Measurements from ENCODE around the gene HIPK1. TPM values are rescaled to one million over a fixed set of nuclear protein-coding genes. Genes with fewer than 3 reads are reported as not detected.
"Not testable (repeated sequence)": the region's sequence is repeated elsewhere in the genome, so short reads cannot be mapped to it uniquely, and the experiment has no call there.

Gene HIPK1
- total RNA-seq, 1 donor from 2014 or later, result 41.0 TPM

DNA sequence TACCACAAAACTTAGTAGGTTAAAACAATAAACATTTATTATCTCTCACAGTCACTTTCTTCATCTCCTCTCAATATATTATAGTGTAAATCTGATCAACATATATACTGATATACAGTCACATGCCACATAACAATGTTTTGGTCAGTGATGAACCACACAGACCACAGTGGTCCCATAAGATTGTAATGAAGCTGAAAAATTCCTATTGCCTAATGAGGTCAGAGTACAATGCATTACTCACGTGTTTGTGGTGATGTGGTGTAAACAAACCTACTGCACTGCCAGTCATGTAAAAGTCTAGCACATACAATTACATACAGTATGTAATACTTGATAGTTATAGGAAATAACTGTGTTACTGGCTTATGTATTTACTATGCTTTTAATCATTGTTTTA, 80.3 kb downstream of the HIPK1 start:
- H3K4me3 Mint-ChIP-seq (ENCODE audit: unreplicated experiment), result no peak overlapping the region
- H3K27me3 Mint-ChIP-seq (ENCODE audit: unreplicated experiment), result no peaks in the 10 kb centered on the region
- TF ChIP-seq, protein P1, sequence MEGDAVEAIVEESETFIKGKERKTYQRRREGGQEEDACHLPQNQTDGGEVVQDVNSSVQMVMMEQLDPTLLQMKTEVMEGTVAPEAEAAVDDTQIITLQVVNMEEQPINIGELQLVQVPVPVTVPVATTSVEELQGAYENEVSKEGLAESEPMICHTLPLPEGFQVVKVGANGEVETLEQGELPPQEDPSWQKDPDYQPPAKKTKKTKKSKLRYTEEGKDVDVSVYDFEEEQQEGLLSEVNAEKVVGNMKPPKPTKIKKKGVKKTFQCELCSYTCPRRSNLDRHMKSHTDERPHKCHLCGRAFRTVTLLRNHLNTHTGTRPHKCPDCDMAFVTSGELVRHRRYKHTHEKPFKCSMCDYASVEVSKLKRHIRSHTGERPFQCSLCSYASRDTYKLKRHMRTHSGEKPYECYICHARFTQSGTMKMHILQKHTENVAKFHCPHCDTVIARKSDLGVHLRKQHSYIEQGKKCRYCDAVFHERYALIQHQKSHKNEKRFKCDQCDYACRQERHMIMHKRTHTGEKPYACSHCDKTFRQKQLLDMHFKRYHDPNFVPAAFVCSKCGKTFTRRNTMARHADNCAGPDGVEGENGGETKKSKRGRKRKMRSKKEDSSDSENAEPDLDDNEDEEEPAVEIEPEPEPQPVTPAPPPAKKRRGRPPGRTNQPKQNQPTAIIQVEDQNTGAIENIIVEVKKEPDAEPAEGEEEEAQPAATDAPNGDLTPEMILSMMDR (IDR thresholded peaks at IDR 0.05; ENCODE audit: partially characterized antibody, unreplicated experiment), result no peak
- no peaks in the 10 kb centered on the region for H3K36me3 Mint-ChIP-seq (ENCODE audit: unreplicated experiment)
- no peaks in the 10 kb centered on the region for H3K4me1 Mint-ChIP-seq (ENCODE audit: low read depth, unreplicated experiment)
- H3K27ac Mint-ChIP-seq (ENCODE audit: unreplicated experiment), result no peak overlapping the region
- peaks cover 3% of the 10 kb centered on the region for H3K9me3 Mint-ChIP-seq (ENCODE audit: unreplicated experiment)
- DNase-seq, result no peak

DNA sequence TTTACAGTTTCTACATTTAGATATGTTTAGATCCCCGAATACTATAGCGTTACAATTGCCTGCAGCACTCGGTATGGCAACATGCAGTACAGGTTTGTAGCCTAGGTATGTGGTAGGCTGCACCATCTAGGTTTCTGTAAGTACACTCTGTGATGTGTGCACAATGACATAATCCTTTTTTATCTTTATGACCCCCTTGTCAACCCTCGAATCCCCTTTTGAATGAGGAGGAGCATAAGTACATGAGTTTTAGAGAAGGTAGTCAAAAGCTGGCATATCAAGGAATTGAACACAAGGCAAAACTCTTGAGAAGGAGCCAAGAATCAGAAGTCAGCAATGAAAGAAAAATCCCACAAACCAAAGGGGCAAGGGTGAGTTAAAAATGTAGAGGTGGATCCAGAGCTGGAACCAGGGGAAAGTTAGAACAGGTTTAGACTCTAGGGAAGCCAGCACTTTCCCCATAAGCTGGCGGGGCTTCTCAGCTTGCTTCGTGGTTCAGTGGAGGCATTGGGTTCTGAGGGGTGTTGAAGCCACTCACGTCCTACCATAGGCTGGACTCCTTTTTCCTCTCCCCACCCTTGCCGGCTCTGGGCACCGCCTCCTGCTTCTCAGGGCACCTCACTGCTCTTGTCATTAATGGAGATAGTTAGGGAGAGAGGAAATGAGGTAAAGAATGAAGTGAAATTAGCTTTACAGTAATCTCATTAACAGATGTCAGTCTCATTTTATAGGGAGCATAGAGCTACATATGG, 81.5 kb downstream of the HIPK1 start:
- Mint-ChIP-seq H3K4me1 (ENCODE audit: low read depth, unreplicated experiment) (no peaks in the 10 kb centered on the region), H3K36me3 (ENCODE audit: unreplicated experiment) (no peaks in the 10 kb centered on the region), H3K27me3 (ENCODE audit: unreplicated experiment) (no peaks in the 10 kb centered on the region), H3K27ac (ENCODE audit: unreplicated experiment) (no peak overlapping the region), H3K4me3 (ENCODE audit: unreplicated experiment) (no peak overlapping the region), H3K9me3 (ENCODE audit: unreplicated experiment) (peaks cover 2% of the 10 kb centered on the region)
- DNase-seq, result no peak
- TF ChIP-seq, protein P1 (IDR thresholded peaks at IDR 0.05; ENCODE audit: partially characterized antibody, unreplicated experiment), result no peak

DNA sequence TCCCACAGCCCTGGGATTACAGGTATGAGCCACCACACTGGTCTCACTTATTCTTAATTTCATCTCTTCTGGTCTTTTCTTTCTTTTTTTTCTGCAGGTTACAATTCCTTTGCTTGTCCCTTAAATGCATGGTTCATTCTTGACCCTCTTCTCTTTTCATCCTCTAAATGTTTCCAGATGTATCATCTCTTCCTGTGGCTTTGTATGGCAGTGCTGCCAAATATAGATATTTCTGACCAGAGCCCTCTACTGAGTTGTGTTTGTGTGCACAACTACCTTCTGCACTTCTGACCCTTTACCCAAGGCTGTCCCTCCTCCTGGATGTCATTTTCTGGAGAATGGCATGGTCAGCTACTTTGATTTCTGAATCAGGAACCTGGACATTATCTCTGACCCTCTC, 82.7 kb downstream of the HIPK1 start:
- Mint-ChIP-seq H3K4me1 (ENCODE audit: low read depth, unreplicated experiment) (no peaks in the 10 kb centered on the region), H3K27ac (ENCODE audit: unreplicated experiment) (no peak overlapping the region), H3K27me3 (ENCODE audit: unreplicated experiment) (no peaks in the 10 kb centered on the region), H3K9me3 (ENCODE audit: unreplicated experiment) (no peaks in the 10 kb centered on the region), H3K36me3 (ENCODE audit: unreplicated experiment) (no peaks in the 10 kb centered on the region), H3K4me3 (ENCODE audit: unreplicated experiment) (no peak overlapping the region)
- TF ChIP-seq, protein P1 (IDR thresholded peaks at IDR 0.05; ENCODE audit: partially characterized antibody, unreplicated experiment), result no peak
- no peak for DNase-seq

DNA sequence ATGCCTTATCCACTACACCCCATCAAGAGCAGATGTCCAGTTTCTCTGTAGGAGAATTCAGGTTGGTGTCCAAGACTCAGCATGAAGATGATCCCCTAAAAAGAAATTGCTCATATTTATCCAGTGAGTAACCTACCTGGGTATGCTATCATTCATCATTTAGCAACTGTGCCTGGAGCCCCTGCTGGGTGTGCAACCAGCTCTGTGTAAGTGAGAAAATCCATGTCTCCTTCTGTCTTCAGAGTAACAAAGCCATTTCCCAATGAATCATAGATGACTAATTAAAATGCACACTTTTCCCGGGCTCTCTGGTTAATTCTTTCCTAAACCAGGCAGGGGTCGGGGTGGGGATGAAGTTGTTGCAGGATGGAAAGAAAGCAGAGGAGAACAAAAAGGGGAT, 86.0 kb downstream of the HIPK1 start:
- Mint-ChIP-seq H3K27me3 (ENCODE audit: unreplicated experiment) (no peaks in the 10 kb centered on the region), H3K27ac (ENCODE audit: unreplicated experiment) (no peak overlapping the region), H3K4me1 (ENCODE audit: low read depth, unreplicated experiment) (no peaks in the 10 kb centered on the region), H3K9me3 (ENCODE audit: unreplicated experiment) (no peaks in the 10 kb centered on the region), H3K36me3 (ENCODE audit: unreplicated experiment) (peaks cover 7% of the 10 kb centered on the region), H3K4me3 (ENCODE audit: unreplicated experiment) (no peak overlapping the region)
- TF ChIP-seq, protein P1 (IDR thresholded peaks at IDR 0.05; ENCODE audit: partially characterized antibody, unreplicated experiment), result no peak
- DNase-seq, result no peak

DNA sequence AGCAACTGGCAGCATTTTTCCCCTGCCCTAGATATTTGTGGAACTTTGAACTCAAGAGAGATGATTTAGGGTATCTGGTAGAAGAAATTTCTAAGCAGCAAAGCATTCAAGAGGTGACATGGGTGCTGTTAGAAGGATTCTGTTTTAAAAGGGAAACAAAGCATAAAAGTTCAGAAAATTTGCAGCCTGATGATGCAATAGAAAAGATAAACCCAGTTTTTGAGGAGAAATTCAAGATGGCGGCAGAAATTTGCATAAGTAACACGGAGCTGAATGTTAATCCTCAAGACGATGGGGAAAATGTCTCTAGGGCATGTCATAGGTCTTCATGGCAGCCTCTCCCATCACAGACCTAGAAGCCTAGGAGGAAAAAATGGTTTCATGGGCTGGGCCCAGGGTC, 90.6 kb downstream of the HIPK1 start:
- not testable (repeated sequence) for H3K27ac Mint-ChIP-seq (ENCODE audit: unreplicated experiment); H3K36me3 Mint-ChIP-seq (ENCODE audit: unreplicated experiment); H3K27me3 Mint-ChIP-seq (ENCODE audit: unreplicated experiment); H3K9me3 Mint-ChIP-seq (ENCODE audit: unreplicated experiment); H3K4me3 Mint-ChIP-seq (ENCODE audit: unreplicated experiment); DNase-seq
- H3K4me1 Mint-ChIP-seq (ENCODE audit: low read depth, unreplicated experiment), result peaks cover 10% of the 10 kb centered on the region
